ENCODE results near the gene ZMIZ1.

Gene ZMIZ1

DNA sequence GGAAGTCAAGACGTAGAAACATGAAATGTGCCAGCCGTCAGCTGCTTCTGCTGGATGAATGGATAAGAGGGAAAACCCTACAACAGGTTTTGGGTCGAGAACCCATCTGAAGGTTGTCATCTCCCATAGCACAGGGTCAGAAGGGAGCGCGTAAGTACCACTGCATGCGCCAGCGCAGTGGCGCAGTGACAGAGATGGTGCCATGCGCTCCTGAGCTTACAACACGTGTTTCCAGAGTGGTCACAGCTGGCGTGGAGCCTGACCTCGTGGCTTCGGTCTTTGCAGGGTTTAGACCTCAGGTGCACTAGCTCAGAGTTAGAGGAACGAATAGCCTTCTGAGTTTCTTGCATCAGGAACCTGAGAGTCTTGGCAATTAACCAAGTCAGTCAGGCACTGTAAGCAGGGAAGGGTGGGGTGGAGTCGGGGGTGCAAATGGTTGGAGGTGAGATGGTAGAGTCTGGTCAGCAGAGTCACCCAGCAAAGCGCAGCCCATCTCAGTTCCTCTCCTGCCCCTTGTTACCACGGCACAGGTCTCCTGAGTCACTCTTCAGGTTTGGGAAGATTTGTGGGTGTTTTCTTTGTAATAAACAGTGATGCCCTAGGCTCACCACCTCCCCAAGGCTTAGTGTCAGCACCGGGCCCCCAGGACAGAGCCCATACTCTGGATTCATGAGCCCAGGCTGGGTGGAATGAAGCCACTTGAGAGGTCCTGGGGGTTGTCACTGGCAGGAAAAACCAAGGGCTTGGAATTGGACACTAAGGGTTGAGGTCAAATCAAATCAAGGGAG is 194.4 kb downstream of the ZMIZ1 start:
- H2AFZ ChIP-seq (ENCODE audit: low read depth, low read length): no peak overlapping the region
- peaks cover 11% of the 10 kb centered on the region for H3K36me3 ChIP-seq (ENCODE audit: insufficient read depth, low read length)
- H3K4me1 ChIP-seq (ENCODE audit: insufficient read depth, low read length): peaks cover 31% of the 10 kb centered on the region
- H3K9me3 ChIP-seq (ENCODE audit: low read length): no peaks in the 10 kb centered on the region
- no peak overlapping the region for H3K4me3 ChIP-seq (ENCODE audit: low read length)
- H3K27me3 ChIP-seq (ENCODE audit: insufficient read depth, low read length): no peaks in the 10 kb centered on the region

- Histone ChIP-seq H3K27me3 (ENCODE audit: insufficient read depth, low read length) (no peaks in the 10 kb centered on the region), H3K9me3 (ENCODE audit: low read length) (no peaks in the 10 kb centered on the region), H3K36me3 (ENCODE audit: insufficient read depth, low read length) (peaks cover 9% of the 10 kb centered on the region), H2AFZ (ENCODE audit: low read depth, low read length) (no peak overlapping the region), H3K4me1 (ENCODE audit: insufficient read depth, low read length) (peaks cover 32% of the 10 kb centered on the region), H3K4me3 (ENCODE audit: low read length) (no peak overlapping the region)
Observed at GRCh38 chr10:79263939-79264338, 195.2 kb downstream of the ZMIZ1 start.

DNA sequence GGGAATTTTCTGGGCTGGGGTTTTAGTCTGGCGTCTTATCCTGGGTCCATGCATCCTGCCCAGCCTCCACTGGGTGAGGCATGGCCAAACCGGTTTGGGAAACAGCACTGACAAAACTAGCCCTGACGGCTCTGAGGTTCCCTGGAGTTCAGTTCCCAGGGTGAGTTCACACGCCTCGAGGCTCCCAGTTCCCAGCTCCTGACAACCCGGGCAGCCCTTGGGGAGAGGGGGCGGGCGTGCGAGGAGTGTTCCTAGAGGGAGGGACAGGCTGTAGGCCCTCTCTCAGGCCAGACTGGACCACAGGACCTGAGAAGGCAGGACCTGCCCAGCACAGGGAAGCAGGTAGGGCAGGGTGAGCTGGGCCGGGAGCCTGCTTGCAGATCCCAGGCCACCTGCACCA is 196.2 kb downstream of the ZMIZ1 start:
- H3K27me3 ChIP-seq (ENCODE audit: insufficient read depth, low read length): no peaks in the 10 kb centered on the region
- no peak overlapping the region for H3K4me3 ChIP-seq (ENCODE audit: low read length)
- no peak overlapping the region for H2AFZ ChIP-seq (ENCODE audit: low read depth, low read length)
- peaks cover 9% of the 10 kb centered on the region for H3K36me3 ChIP-seq (ENCODE audit: insufficient read depth, low read length)
- no peaks in the 10 kb centered on the region for H3K9me3 ChIP-seq (ENCODE audit: low read length)
- H3K4me1 ChIP-seq (ENCODE audit: insufficient read depth, low read length): peaks cover 39% of the 10 kb centered on the region

- H3K4me1 ChIP-seq (ENCODE audit: insufficient read depth, low read length): peaks cover 33% of the 10 kb centered on the region
- H2AFZ ChIP-seq (ENCODE audit: low read depth, low read length): no peak overlapping the region
- no peaks in the 10 kb centered on the region for H3K27me3 ChIP-seq (ENCODE audit: insufficient read depth, low read length)
- peaks cover 13% of the 10 kb centered on the region for H3K36me3 ChIP-seq (ENCODE audit: insufficient read depth, low read length)
- no peaks in the 10 kb centered on the region for H3K9me3 ChIP-seq (ENCODE audit: low read length)
- H3K4me3 ChIP-seq (ENCODE audit: low read length): no peak overlapping the region
Observed at GRCh38 chr10:79266084-79266483, 197.3 kb downstream of the ZMIZ1 start.

- no peak overlapping the region for H3K4me3 ChIP-seq (ENCODE audit: low read length)
- no peak overlapping the region for H2AFZ ChIP-seq (ENCODE audit: low read depth, low read length)
- H3K4me1 ChIP-seq (ENCODE audit: insufficient read depth, low read length): peaks cover 26% of the 10 kb centered on the region
- peaks cover 15% of the 10 kb centered on the region for H3K36me3 ChIP-seq (ENCODE audit: insufficient read depth, low read length)
- H3K9me3 ChIP-seq (ENCODE audit: low read length): no peaks in the 10 kb centered on the region
- no peaks in the 10 kb centered on the region for H3K27me3 ChIP-seq (ENCODE audit: insufficient read depth, low read length)
Observed at GRCh38 chr10:79266543-79267312, 198.0 kb downstream of the ZMIZ1 start.

DNA sequence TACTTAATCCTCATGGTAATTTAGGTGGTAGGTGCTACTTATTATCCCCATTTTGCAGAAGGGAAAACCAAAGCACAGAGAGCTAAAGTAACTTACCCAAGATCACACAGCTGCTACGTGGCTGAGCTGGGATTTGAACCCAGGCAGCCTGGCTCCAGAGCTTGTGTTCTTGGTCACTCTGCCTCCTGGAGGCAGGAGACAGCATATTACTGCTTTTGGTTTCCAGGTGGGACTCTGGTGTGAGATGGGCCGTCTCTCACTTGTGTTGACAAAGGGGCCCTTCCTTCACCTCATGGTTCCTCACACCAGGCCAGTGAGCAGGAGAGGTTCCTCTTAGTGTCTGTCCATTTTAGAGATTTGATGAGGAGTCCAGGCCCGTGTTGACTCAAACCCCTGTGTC is 198.7 kb downstream of the ZMIZ1 start:
- Histone ChIP-seq H2AFZ (ENCODE audit: low read depth, low read length) (no peak overlapping the region), H3K4me1 (ENCODE audit: insufficient read depth, low read length) (peaks cover 24% of the 10 kb centered on the region), H3K27me3 (ENCODE audit: insufficient read depth, low read length) (no peaks in the 10 kb centered on the region), H3K9me3 (ENCODE audit: low read length) (no peaks in the 10 kb centered on the region), H3K36me3 (ENCODE audit: insufficient read depth, low read length) (peaks cover 17% of the 10 kb centered on the region), H3K4me3 (ENCODE audit: low read length) (no peak overlapping the region)

GRCh38 chr10:79268161-79268601 is 199.4 kb downstream of the ZMIZ1 start:
- H3K27me3 ChIP-seq (ENCODE audit: insufficient read depth, low read length): no peaks in the 10 kb centered on the region
- H3K9me3 ChIP-seq (ENCODE audit: low read length): no peaks in the 10 kb centered on the region
- H3K4me3 ChIP-seq (ENCODE audit: low read length): no peak overlapping the region
- peaks cover 29% of the 10 kb centered on the region for H3K4me1 ChIP-seq (ENCODE audit: insufficient read depth, low read length)
- peaks cover 10% of the 10 kb centered on the region for H3K36me3 ChIP-seq (ENCODE audit: insufficient read depth, low read length)
- H2AFZ ChIP-seq (ENCODE audit: low read depth, low read length): no peak overlapping the region

DNA sequence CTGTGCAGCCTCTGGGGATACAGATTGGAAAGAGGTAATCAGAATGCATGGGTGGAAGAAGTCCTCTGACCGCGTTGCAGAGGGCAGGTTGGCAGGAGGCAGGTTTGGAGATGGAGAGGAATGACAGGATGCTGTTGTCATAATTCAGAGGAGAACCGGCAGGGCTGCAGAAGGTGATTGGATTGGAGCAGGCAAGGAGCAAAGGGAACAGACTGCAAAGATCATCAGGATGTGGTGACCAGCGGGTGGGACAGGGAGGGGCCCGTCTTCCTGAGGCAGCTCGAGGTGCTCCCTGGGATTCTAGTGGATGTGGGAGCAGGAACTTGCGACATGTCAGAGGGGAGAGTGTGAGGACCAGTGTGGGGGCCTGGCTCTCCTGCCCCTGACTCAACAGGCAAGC is 200.0 kb downstream of the ZMIZ1 start:
- no peaks in the 10 kb centered on the region for H3K27me3 ChIP-seq (ENCODE audit: insufficient read depth, low read length)
- H3K4me1 ChIP-seq (ENCODE audit: insufficient read depth, low read length): peaks cover 33% of the 10 kb centered on the region
- H3K9me3 ChIP-seq (ENCODE audit: low read length): no peaks in the 10 kb centered on the region
- H3K4me3 ChIP-seq (ENCODE audit: low read length): no peak overlapping the region
- H2AFZ ChIP-seq (ENCODE audit: low read depth, low read length): no peak overlapping the region
- peaks cover 9% of the 10 kb centered on the region for H3K36me3 ChIP-seq (ENCODE audit: insufficient read depth, low read length)

- no peaks in the 10 kb centered on the region for H3K9me3 ChIP-seq (ENCODE audit: low read length)
- no peaks in the 10 kb centered on the region for H3K27me3 ChIP-seq (ENCODE audit: insufficient read depth, low read length)
- no peak overlapping the region for H3K4me3 ChIP-seq (ENCODE audit: low read length)
- H2AFZ ChIP-seq (ENCODE audit: low read depth, low read length): no peak overlapping the region
- H3K4me1 ChIP-seq (ENCODE audit: insufficient read depth, low read length): peaks cover 40% of the 10 kb centered on the region
- peaks cover 9% of the 10 kb centered on the region for H3K36me3 ChIP-seq (ENCODE audit: insufficient read depth, low read length)
Observed at GRCh38 chr10:79269443-79269842, 200.7 kb downstream of the ZMIZ1 start.

- H3K4me1 ChIP-seq (ENCODE audit: insufficient read depth, low read length): peaks cover 40% of the 10 kb centered on the region
- H3K36me3 ChIP-seq (ENCODE audit: insufficient read depth, low read length): peaks cover 9% of the 10 kb centered on the region
- no peaks in the 10 kb centered on the region for H3K27me3 ChIP-seq (ENCODE audit: insufficient read depth, low read length)
- H2AFZ ChIP-seq (ENCODE audit: low read depth, low read length): no peak overlapping the region
- H3K4me3 ChIP-seq (ENCODE audit: low read length): no peak overlapping the region
- no peaks in the 10 kb centered on the region for H3K9me3 ChIP-seq (ENCODE audit: low read length)
Observed at GRCh38 chr10:79269969-79270368, 201.2 kb downstream of the ZMIZ1 start.

DNA sequence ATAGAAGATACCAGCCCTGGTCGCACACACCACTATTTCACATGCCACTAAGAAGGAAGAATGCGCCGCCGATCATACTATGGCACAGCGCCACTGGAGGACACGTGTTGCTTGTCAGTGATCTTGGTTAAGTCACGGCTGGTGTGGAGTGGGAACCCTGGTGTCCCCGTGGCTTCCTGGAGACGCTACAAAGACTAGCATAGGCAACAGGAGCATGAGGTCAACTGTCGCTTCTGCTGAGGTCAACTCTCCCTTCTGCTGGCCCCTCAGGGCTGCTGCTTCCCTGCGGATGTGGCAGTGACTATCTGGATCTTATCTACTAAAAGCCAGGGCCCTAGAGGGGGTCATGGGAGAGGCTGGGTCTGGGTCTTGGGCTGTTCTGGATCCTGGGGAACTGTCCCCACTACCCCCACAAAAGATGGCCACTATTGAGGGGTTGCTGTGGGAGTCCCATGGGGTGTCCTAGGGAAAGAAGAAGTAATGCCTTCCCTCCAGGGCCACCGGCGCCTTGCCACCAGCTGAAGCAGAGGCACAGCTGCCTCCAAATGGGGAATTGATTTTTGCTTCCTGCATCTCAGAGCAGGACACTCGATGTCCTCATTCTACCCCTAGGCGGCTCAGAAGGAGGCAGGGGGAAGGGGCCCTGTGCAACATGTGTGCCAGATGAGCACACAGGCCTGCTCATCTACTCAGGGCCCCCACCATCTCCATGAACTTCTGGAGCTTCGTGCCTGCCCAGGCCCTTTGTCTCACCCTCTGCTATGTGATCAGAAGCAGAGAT is 201.9 kb downstream of the ZMIZ1 start:
- Histone ChIP-seq H3K36me3 (ENCODE audit: insufficient read depth, low read length) (peaks cover 9% of the 10 kb centered on the region), H3K4me3 (ENCODE audit: low read length) (no peak overlapping the region), H2AFZ (ENCODE audit: low read depth, low read length) (no peak overlapping the region), H3K4me1 (ENCODE audit: insufficient read depth, low read length) (peaks cover 38% of the 10 kb centered on the region), H3K9me3 (ENCODE audit: low read length) (no peaks in the 10 kb centered on the region), H3K27me3 (ENCODE audit: insufficient read depth, low read length) (no peaks in the 10 kb centered on the region)

- H3K4me3 ChIP-seq (ENCODE audit: low read length): no peak overlapping the region
- no peak overlapping the region for H2AFZ ChIP-seq (ENCODE audit: low read depth, low read length)
- peaks cover 19% of the 10 kb centered on the region for H3K36me3 ChIP-seq (ENCODE audit: insufficient read depth, low read length)
- H3K9me3 ChIP-seq (ENCODE audit: low read length): no peaks in the 10 kb centered on the region
- peaks cover 38% of the 10 kb centered on the region for H3K4me1 ChIP-seq (ENCODE audit: insufficient read depth, low read length)
- no peaks in the 10 kb centered on the region for H3K27me3 ChIP-seq (ENCODE audit: insufficient read depth, low read length)
Observed at GRCh38 chr10:79272353-79272752, 203.6 kb downstream of the ZMIZ1 start.

- no peak overlapping the region for H2AFZ ChIP-seq (ENCODE audit: low read depth, low read length)
- H3K27me3 ChIP-seq (ENCODE audit: insufficient read depth, low read length): no peaks in the 10 kb centered on the region
- H3K4me3 ChIP-seq (ENCODE audit: low read length): no peak overlapping the region
- H3K4me1 ChIP-seq (ENCODE audit: insufficient read depth, low read length): peaks cover 38% of the 10 kb centered on the region
- peaks cover 28% of the 10 kb centered on the region for H3K36me3 ChIP-seq (ENCODE audit: insufficient read depth, low read length)
- no peaks in the 10 kb centered on the region for H3K9me3 ChIP-seq (ENCODE audit: low read length)
Observed at GRCh38 chr10:79273604-79274003, 204.8 kb downstream of the ZMIZ1 start.
